Loucy (cell line): ENCODE data around the gene DDIT3.
"Not testable (repeated sequence)": the region's sequence is repeated elsewhere in the genome, so short reads cannot be mapped to it uniquely, and the experiment has no call there.

ENCODE experiments used
- H2AFZ ChIP-seq: fragments of 200-600 bp; sonication (generic); 2 replicates; pipeline ENCODE4 v1.6.0; 2016; ENCODE audit warnings: antibody characterized with exemption, mild to moderate bottlenecking, low read length, moderate library complexity
- H3F3A ChIP-seq: fragments of 200-600 bp; 2 replicates; pipeline ENCODE4 v1.6.0; 2016; ENCODE audit warnings: antibody characterized with exemption, low read depth, mild to moderate bottlenecking
- H3K27me3 ChIP-seq: fragments of 200-600 bp; sonication (generic); 2 replicates; pipeline ENCODE4 v1.6.1; 2014; ENCODE audit warnings: low read length, mild to moderate bottlenecking; ENCODE audit not compliant: insufficient read depth, poor library complexity, severe bottlenecking
- H3K36me3 ChIP-seq: fragments of 200-600 bp; sonication (generic); 2 replicates; pipeline ENCODE4 v1.6.1; 2016; ENCODE audit warnings: low read length; ENCODE audit not compliant: insufficient read depth
- H3K4me1 ChIP-seq: fragments of 200-600 bp; sonication (generic); 2 replicates; pipeline ENCODE4 v1.5.1; 2014; ENCODE audit warnings: low read length, mild to moderate bottlenecking; ENCODE audit not compliant: insufficient read depth, poor library complexity, severe bottlenecking
- H3K4me2 ChIP-seq: fragments of 200-600 bp; sonication (generic); 2 replicates; pipeline ENCODE4 v1.6.0; 2014; ENCODE audit warnings: antibody characterized with exemption, low read length, low read depth, mild to moderate bottlenecking; ENCODE audit not compliant: poor library complexity, severe bottlenecking
- H3K4me3 ChIP-seq: fragments of 200-600 bp; sonication (generic); 2 replicates; pipeline ENCODE4 v1.5.1; 2014; ENCODE audit warnings: low read length, mild to moderate bottlenecking, mixed read lengths; ENCODE audit not compliant: poor library complexity, severe bottlenecking
- H3K79me2 ChIP-seq: fragments of 200-600 bp; sonication (generic); 2 replicates; pipeline ENCODE4 v1.6.1; 2014; ENCODE audit warnings: low read length; ENCODE audit not compliant: insufficient read depth
- H3K9ac ChIP-seq: fragments of 200-600 bp; sonication (generic); 2 replicates; pipeline ENCODE4 v1.6.0; 2014; ENCODE audit warnings: mild to moderate bottlenecking, low read depth, low read length, moderate library complexity; ENCODE audit not compliant: poor library complexity, severe bottlenecking
- H3K9me2 ChIP-seq: fragments of 200-600 bp; sonication (generic); replicated peaks from 2 replicates; pipeline ENCODE4 v1.6.1; 2016; ENCODE audit warnings: low read depth, low read length, mixed read lengths
- H3K9me3 ChIP-seq: fragments of 200-600 bp; sonication (generic); 2 replicates; pipeline ENCODE4 v1.6.1; 2014; ENCODE audit warnings: mild to moderate bottlenecking, antibody characterized with exemption, low read length, low read depth; ENCODE audit not compliant: insufficient read depth
- H4K20me1 ChIP-seq: fragments of 200-600 bp; sonication (generic); 2 replicates; pipeline ENCODE4 v1.6.0; 2014; ENCODE audit warnings: antibody characterized with exemption, low read length, mild to moderate bottlenecking; ENCODE audit not compliant: insufficient read depth, poor library complexity, severe bottlenecking
- CTCF ChIP-seq: fragments of 200-600 bp; sonication (generic); conservative IDR thresholded peaks from 2 replicates; pipeline ENCODE4 v1.5.1; 2014; ENCODE audit warnings: mild to moderate bottlenecking, antibody characterized with exemption, low read length
- EZH2phosphoT487 ChIP-seq: fragments of 200-600 bp; IDR thresholded peaks from 2 replicates; pipeline ENCODE4 v1.6.1; 2018; ENCODE audit warnings: antibody characterized with exemption, mild to moderate bottlenecking, moderate library complexity, borderline replicate concordance

DDIT3 gene

DNA sequence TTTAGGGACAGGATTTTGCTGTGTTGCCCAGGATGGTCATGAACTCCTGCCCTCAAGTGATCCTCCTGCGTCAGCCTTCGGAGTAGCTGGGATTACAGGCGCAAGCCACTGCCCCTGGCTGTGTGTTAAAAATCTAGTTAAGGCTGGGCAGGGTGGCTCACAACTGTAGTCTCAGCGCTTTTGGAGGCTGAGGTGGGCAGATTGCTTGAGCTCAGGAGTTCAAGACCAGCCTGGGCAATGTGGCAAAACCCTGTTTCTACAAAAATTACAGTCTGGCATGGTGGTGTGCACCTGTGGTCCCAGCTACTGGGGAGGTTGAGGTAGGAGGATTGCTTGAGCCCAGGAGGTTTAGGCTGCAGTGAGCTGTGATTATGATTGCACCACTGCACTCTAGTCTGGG lies 9.2 kb downstream of the DDIT3 start:
- no peak overlapping the region for H3K4me2 ChIP-seq
- no peaks in the 10 kb centered on the region for H3K4me1 ChIP-seq
- H3K79me2 ChIP-seq, result no peaks in the 10 kb centered on the region
- no peaks in the 10 kb centered on the region for H3K9me2 ChIP-seq
- H3K36me3 ChIP-seq, result peaks cover 75% of the 10 kb centered on the region
- H2AFZ ChIP-seq, result no peak overlapping the region
- H3K27me3 ChIP-seq, result no peaks in the 10 kb centered on the region
- no peaks in the 10 kb centered on the region; the same call in 1 of the 2 replicates for H3F3A ChIP-seq
- no peak overlapping the region for H3K9ac ChIP-seq
- no peaks in the 10 kb centered on the region for H3K9me3 ChIP-seq
- no peak for TF ChIP-seq CTCF
- TF ChIP-seq EZH2phosphoT487, result no peak
- H4K20me1 ChIP-seq, result peaks cover 4% of the 10 kb centered on the region
- no peak overlapping the region for H3K4me3 ChIP-seq

DNA sequence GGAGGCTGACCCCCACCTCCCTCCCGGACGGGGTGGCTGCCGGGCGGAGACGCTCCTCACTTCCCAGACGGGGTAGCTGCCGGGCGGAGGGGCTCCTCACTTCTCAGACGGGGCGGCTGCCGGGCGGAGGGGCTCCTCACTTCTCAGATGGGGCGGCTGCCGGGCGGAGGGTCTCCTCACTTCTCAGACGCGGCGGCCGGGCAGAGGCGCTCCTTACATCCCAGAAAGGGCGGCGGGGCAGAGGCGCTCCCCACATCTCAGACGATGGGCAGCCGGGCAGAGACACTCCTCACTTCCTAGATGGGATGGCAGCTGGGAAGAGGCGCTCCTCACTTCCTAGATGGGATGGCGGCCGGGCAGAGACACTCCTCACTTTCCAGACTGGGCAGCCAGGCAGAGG lies 12.5 kb downstream of the DDIT3 start:
- H3K27me3 ChIP-seq, H3F3A ChIP-seq, H3K4me2 ChIP-seq, H3K4me1 ChIP-seq, H3K79me2 ChIP-seq, H3K9me2 ChIP-seq, H3K4me3 ChIP-seq, H2AFZ ChIP-seq, H3K9me3 ChIP-seq, H4K20me1 ChIP-seq, H3K9ac ChIP-seq: not testable (repeated sequence)
- H3K36me3 ChIP-seq, result peaks cover 71% of the 10 kb centered on the region

- H3F3A ChIP-seq, H4K20me1 ChIP-seq, H2AFZ ChIP-seq, H3K27me3 ChIP-seq, H3K79me2 ChIP-seq, H3K4me3 ChIP-seq, H3K9me3 ChIP-seq, H3K9ac ChIP-seq, H3K9me2 ChIP-seq, H3K4me1 ChIP-seq, H3K4me2 ChIP-seq: not testable (repeated sequence)
- peaks cover 60% of the 10 kb centered on the region for H3K36me3 ChIP-seq
Observed at GRCh38 chr12:57506541-57506940, 13.8 kb downstream of the DDIT3 start.

- H3K79me2 ChIP-seq, H3K4me2 ChIP-seq, H3F3A ChIP-seq, H3K4me3 ChIP-seq, H3K9ac ChIP-seq, H3K4me1 ChIP-seq, H3K9me3 ChIP-seq, H2AFZ ChIP-seq, H3K27me3 ChIP-seq, H3K9me2 ChIP-seq, H4K20me1 ChIP-seq: not testable (repeated sequence)
- H3K36me3 ChIP-seq, result peaks cover 65% of the 10 kb centered on the region; the same call in 1 of the 2 replicates
Observed at GRCh38 chr12:57502311-57502969, 17.9 kb downstream of the DDIT3 start.
